ENCODE results near the gene PHTF2.
"Not testable (repeated sequence)": the region's sequence is repeated elsewhere in the genome, so short reads cannot be mapped to it uniquely, and the experiment has no call there.

PHTF2 gene

GRCh38 chr7:77989981-77990566, 191.5 kb downstream of the PHTF2 start:
- DNase-seq (ENCODE audit: low spot score) = no peak

GRCh38 chr7:77991656-77992055, 193.1 kb downstream of the PHTF2 start:
- DNase-seq (ENCODE audit: low spot score) = no peak

- DNase-seq (ENCODE audit: low spot score) = no peak
These were observed 195.3 kb downstream of the PHTF2 start for GRCh38 chr7:77993838-77994237.

GRCh38 chr7:77995717-77996116, 197.1 kb downstream of the PHTF2 start:
- no peak for DNase-seq (ENCODE audit: low spot score)

GRCh38 chr7:77999168-77999567, 200.6 kb downstream of the PHTF2 start:
- DNase-seq (ENCODE audit: low spot score) = not testable (repeated sequence)

GRCh38 chr7:78002021-78002420, 203.4 kb downstream of the PHTF2 start:
- DNase-seq (ENCODE audit: low spot score) = no peak

- no peak for DNase-seq (ENCODE audit: low spot score)
These were observed 204.1 kb downstream of the PHTF2 start for GRCh38 chr7:78002715-78003114.

GRCh38 chr7:78006063-78006755, 207.6 kb downstream of the PHTF2 start:
- no peak for DNase-seq (ENCODE audit: low spot score)
